Muscle of back (tissue), 11 donors: ENCODE data around the gene NTM. TPM values are rescaled to one million over a fixed set of nuclear protein-coding genes. Genes with fewer than 3 reads are reported as not detected.
"Not testable (repeated sequence)": the region's sequence is repeated elsewhere in the genome, so short reads cannot be mapped to it uniquely, and the experiment has no call there.

Experiments
- DNase-seq, 3 donors: peaks; one replicate each; pipeline versions ENCODE4 v3.0.0 to v3.0.0-alpha.2; 2013
- polyA plus RNA-seq, 10 donors: library from polyadenylated mRNA; unstranded; fragments of 120-200 nt; gene quantifications; one replicate each; pipeline ENCODE4 v1.2.1, GENCODE V29; 2013; ENCODE audit not compliant: insufficient read length in 10 of 10

Gene NTM
- polyA plus RNA-seq, 10 donors = 12.7 to 28.4 (median 21.0) TPM

- no peak for DNase-seq
Measured at GRCh38 chr11:131889760-131890581, 519.6 kb downstream of the NTM start.

DNA sequence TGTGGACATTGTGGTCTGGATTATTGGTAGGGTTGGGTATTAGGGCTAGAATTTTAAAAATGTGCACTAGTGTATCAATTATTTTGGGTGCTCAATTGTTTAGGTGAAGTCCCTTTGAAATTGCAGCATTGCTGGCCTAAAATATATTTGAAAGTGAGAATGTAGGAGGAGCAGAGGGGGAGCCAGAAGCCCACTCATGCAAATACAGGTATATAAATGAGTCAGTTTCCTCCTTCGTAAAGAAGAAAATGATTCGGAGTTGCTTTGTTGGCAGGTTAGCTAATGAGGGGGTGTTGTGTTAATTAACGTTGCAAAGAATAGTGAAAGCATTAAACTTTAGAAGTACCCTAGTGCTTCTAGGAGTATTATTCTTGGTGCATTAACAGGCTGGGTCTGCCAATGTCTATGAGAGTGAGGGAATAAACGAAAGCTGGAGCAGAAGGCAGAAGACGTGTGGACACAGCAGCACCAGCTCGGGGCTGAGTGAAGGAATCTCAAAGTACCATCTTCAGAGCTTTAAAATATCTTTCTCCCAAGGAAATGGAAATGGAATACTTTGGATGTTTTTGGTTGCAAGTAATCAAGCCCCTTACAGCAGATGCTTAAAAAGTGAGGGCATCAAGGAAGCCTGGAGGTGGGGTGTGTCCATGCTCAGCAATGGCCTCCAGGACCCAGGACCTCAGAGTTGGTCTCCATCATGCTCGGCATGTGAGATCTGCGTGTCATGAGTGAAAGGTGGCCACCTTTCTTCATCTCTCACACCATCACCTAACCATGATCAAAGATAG is 522.9 kb downstream of the NTM start:
- DNase-seq = no peak

DNA sequence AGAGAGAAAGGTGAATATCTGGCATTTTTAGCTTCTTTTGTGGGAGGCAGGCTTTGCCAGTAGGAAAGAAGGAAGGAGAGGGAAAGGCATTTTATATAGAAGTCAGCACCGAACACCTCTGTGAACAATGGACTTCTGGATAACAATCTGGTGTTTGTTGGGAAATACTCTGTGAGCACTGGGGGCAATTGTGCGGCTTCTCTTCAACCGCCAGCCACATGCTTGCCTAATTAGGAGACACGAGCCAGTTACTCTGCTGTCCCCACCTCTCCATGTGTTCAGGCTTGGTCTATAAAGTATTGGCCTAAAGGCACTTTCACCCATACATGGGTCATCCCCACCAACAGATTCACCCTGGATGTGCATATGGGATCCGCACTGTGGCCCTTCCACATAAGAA is 523.6 kb downstream of the NTM start:
- DNase-seq = no peak

GRCh38 chr11:131894615-131895544 is 524.5 kb downstream of the NTM start:
- no peak for DNase-seq

DNA sequence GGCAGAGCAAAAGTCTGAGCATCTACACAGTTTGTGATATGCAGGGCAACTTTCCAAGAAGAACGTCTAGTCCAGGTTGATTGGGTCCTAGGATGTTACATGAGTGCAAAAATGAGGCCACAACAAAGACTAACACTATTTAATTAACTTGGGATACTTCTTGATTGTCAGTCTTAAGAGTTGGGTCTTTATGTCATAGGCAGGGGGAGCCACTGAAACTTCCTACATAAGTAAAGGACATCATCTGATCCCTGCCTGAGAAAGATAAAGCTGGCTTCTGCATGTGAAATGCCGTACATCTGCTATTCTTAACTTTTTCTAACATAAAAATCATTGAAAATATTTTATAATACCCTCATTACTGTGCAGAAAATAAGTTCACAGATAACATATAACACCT is 525.5 kb downstream of the NTM start:
- no peak for DNase-seq

- DNase-seq = no peak
Measured at GRCh38 chr11:131896978-131897615, 526.7 kb downstream of the NTM start.

- DNase-seq = no peak
Measured at GRCh38 chr11:131897956-131898355, 527.5 kb downstream of the NTM start.

- peak in 1 of 3 donors; percentile 59 for DNase-seq
Measured at GRCh38 chr11:131898949-131899348, 528.5 kb downstream of the NTM start.

- peak in 1 of 3 donors; percentile 50 for DNase-seq
Measured at GRCh38 chr11:131899950-131900580, 529.6 kb downstream of the NTM start.

DNA sequence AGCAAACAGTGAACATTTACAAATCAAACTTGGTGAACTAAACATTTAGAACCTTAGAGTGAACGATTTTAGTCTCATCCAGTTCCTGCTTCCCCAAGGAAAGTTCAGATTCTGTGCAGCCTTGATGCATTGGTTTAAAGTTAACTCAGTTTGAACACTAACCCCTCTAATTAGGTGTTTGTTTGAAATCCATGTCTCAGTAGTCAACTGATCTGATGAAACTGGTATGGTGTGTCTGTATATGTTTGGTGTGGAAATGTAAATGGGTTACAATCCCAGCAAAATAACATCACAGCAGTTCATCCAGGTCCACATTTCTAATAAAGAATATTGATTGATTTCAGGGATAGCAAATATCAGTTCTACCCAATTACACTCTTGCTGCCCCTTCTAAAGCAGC is 532.0 kb downstream of the NTM start:
- no peak for DNase-seq

GRCh38 chr11:131903074-131903473 is 532.7 kb downstream of the NTM start:
- no peak for DNase-seq

- DNase-seq = no peak
Measured at GRCh38 chr11:131904756-131905155, 534.3 kb downstream of the NTM start.

- peak in 2 of 3 donors; percentile 48 to 75 for DNase-seq
Measured at GRCh38 chr11:131906963-131907362, 536.5 kb downstream of the NTM start.

GRCh38 chr11:131907371-131907770 is 537.0 kb downstream of the NTM start:
- DNase-seq = no peak

GRCh38 chr11:131908316-131908715 is 537.9 kb downstream of the NTM start:
- no peak for DNase-seq

- DNase-seq = no peak
Measured at GRCh38 chr11:131909426-131910177, 539.2 kb downstream of the NTM start.

DNA sequence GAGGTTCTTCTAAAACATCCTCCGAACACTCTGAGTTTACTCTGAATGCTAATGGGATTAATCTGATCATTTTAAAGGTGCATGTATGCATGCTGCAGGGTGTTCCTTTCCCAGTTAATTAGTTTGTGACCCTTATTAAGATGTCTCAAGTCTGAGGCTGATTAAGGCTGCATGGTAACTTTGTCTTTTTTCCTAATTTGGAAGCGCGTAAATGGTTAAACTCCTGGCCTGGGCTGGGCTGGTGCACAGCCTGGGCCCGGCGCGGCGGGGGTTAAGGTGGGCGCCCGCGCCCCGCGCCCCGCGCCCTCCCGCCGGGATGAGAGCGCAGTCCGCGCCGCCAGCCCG is 539.7 kb downstream of the NTM start:
- no peak for DNase-seq

DNA sequence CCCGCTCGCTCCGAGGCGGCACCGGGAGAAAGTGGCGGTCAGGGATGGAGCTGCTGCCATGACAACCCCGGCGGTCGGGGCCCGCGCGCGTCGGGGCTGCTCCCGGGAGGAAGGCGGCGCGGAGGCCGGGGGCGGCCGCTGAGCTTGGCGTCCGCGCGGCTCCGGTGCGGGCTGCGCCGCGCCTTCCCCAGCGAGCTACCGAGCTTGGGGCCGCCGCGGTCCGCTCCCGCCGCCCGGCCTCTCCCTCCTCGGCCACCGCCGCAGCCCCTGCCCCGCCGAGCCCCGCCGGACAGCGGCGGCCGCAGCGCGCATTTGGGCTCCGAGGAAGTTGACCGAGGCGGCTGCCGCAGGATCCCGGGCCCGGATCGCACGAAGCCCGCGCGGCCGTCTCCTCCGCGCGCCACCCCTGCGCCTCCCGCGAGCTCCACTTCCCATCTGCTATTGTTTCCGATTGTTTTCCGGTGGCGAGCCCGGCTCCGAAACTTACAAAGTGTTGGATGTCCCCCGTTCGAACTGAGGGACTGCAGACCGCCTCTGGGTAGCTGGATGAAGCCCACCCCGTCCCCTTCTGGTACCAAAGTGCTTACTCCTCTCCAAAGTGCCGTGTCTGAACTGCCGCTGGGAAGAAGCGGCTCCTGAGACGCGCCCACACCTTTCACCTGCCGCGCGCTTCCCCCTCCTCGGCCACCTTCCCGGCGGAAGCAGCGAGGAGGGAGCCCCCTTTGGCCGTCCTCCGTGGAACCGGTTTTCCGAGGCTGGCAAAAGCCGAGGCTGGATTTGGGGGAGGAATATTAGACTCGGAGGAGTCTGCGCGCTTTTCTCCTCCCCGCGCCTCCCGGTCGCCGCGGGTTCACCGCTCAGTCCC is 540.3 kb downstream of the NTM start:
- DNase-seq = peak in 2 of 3 donors; percentile 65 to 88

DNA sequence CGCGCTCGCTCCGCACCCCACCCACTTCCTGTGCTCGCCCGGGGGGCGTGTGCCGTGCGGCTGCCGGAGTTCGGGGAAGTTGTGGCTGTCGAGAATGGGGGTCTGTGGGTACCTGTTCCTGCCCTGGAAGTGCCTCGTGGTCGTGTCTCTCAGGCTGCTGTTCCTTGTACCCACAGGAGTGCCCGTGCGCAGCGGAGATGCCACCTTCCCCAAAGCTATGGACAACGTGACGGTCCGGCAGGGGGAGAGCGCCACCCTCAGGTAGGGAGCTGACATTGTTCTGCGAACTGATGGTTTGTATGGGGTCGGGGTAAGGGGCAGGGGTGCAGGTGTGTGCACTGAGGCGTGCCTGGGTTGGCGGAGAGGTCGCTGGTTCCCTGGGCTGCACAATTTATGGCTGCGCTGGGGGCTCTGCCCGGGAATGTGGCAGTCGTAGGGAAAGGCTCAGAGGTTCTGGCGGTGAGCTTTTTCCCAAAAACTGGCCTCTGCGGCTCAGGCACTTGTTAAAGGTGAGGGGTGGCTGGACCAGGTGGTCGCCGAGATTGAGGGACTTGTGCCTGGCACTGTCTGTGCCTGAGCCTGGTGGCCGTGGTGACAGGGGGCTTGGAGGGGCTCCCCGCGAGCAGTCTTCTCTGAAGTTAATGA is 541.1 kb downstream of the NTM start:
- DNase-seq = not testable (repeated sequence)
